Hepatocyte (in vitro differentiated cells): ENCODE measurements around the gene COL5A2.

Experiments
- CTCF ChIP-seq: fragments of 200-600 bp; sonication (generic); IDR thresholded peaks from 2 replicates; pipeline ENCODE4 v1.5.1; 2016; ENCODE audit warnings: antibody characterized with exemption, mild to moderate bottlenecking; ENCODE audit not compliant: poor library complexity
- EZH2 ChIP-seq: fragments of 200-600 bp; sonication (generic); IDR thresholded peaks from 2 replicates; pipeline ENCODE4 v1.6.1; 2016; ENCODE audit warnings: antibody characterized with exemption, mild to moderate bottlenecking, borderline replicate concordance
- EZH2phosphoT487 ChIP-seq: fragments of 200-600 bp; sonication (generic); IDR thresholded peaks from one replicate; pipeline ENCODE4 v1.6.1; 2018; ENCODE audit warnings: antibody characterized with exemption, mild to moderate bottlenecking, low read depth, moderate library complexity; ENCODE audit not compliant: unreplicated experiment, severe bottlenecking

GRCh38 chr2:189050165-189050712, 129.3 kb downstream of the COL5A2 start:
- TF ChIP-seq CTCF (no peak), EZH2 (no peak), EZH2phosphoT487 (no peak)
